Activated CD8-positive, alpha-beta memory T cell treated with anti-CD3 and anti-CD28 coated beads, Interleukin-2, amount 50 U/mL, for 4 hours (primary cell): ENCODE measurements around the gene PPP2R5E.

Experiments
- DNase-seq: peaks from one replicate; pipeline ENCODE4 v3.0.0-alpha.2; 2020

PPP2R5E gene

GRCh38 chr14:63362389-63362819, 180.8 kb downstream of the PPP2R5E start:
- no peak for DNase-seq

- no peak for DNase-seq
Measured at GRCh38 chr14:63361790-63362189, 181.4 kb downstream of the PPP2R5E start.

- no peak for DNase-seq
Measured at GRCh38 chr14:63357841-63358240, 185.3 kb downstream of the PPP2R5E start.

GRCh38 chr14:63345826-63346225, 197.4 kb downstream of the PPP2R5E start:
- no peak for DNase-seq

DNA sequence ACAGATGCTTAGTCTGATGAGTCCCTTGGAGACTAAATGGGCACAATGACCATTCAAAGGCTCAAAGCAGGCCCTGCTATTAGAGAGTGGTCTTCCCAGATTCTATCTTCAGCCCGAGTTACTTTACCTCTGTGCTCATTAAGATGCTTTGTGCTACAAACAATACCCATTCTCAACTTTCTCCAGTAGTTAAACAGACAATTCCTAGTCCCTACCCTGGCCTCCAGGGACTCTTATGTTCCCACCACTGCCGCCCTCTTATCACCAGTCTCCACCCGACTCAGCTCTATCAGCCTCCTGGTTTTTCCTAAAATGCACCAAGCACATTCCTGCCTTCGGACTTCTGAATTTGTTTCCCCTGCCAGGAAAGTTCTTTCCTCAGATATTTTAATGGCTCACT, 198.8 kb downstream of the PPP2R5E start:
- DNase-seq, result no peak

GRCh38 chr14:63343878-63344277, 199.3 kb downstream of the PPP2R5E start:
- no peak for DNase-seq

DNA sequence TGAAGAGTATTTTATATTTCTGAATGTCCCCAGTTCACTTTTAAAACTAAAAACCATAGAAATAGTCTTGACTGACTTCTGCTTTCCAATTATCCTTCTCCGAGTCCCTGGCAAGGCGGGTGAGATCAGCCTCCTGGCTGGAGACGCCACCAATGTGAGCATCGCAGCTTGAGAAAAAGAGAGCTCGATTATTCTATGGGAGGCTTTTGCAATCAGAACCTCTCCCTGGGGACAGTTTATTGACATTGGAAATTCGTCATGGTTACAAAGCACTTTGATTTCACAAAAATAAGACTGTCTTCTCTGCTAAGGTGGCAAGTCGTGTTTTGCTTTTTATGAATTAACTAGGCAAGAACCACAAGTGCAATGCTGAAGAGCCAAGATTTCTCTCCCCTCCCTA, 200.8 kb downstream of the PPP2R5E start:
- DNase-seq, result no peak

GRCh38 chr14:63328787-63329737, 214.1 kb downstream of the PPP2R5E start:
- no peak for DNase-seq

DNA sequence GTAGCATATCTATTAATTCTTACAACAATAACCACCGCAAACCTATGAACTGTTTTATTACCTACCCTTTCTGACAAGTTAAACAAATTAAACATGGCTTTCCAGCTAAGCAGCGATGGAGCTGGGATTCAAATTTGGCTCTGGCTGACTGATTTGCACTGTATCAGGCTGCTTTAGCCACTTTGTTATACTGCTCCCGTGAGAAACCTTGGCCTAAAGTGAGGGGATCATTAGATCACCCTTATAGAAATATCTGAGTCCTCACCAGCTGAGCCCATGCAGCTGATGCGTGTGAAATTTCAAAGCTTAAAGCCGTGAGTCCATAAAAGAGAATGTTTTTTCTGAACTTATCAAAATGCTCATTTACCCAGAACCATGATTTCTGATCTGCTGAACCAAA, 216.3 kb downstream of the PPP2R5E start:
- DNase-seq, result no peak

DNA sequence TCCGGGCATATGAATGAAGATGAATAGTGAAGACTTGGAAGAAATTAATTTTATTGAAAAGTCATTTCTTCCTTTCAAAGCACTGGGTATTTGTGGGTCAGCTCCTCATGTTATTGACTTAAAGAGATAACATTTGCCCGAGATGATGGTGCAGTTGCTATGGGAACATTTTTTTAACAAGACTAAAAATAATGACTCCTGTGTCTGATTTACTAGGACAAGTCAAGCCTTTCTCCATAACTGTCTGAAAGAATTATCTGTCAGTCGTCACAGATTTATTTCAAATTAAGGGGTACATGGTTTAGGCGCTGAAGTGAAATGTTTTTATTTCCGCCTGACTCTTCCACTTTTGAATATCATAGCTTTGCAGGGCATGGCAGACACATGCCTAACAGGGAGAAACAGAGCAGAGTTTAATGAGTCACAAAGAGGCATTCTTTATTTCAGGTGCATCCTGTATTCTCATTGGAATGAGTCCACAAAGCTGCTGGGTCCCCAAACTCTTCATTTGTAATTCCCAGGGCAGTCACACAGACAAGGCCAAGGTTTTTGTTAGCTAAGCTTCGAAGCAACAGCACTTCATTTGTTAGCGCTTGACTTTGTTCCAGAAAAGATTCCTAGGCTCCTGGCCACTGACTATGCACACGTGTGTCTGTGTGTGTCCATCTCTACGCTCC, 220.1 kb downstream of the PPP2R5E start:
- no peak for DNase-seq

DNA sequence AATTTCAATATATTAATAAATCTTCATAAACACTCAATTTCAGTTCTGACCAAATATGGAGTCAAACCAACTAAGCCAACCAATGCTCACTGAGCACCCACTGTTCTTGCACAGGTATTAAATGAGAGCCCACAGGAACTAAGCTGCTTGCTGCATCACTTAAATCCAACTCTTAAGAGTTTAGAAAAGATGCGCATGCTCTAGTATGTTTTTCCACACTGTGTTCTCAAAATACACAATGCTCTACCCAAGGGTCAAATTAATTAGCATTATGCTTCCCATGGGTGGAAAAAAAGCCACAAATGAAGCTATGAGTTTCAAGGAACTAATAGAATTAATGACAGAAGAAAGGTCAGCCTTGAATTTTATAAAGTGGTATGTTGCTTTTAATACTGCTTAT, 220.7 kb downstream of the PPP2R5E start:
- no peak for DNase-seq
